ENCODE data around the gene MLYCD.

DNA sequence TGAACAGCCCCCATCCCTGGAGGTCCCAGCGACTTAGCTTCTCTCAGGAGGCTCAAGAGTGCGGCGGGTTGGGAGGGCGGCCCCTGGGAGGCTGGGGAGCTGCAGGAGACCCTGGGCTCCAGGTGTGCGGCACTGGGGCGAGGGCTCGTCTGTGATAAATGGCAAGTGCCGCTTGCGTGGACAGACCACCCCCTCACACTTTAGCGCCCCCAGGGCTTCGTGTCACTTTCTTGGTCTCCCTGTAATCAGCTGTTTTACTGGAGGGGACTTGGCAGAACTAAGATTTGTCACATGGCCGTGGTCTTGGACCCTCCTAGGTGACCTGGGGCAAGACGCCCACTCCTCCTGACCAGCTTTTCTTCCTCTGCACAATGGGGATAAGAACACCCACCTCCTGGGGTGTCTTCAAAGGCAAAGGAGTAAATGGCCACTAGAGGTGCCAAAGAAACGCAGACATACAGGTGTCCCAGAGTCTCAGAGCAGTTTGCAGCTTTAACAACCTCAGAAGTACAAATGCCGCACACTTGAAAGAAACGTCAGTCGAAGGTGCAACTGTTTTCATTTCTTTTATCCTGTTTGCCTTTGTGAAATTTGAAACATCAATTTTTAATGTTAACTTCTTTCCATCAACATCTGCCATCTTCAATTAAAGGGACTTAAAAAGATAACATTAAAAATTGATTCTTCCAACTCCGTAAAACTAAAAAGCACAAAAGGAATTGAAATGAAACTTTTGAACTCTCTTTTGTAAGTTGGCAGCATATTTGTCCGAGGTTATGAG lies 55.1 kb downstream of the MLYCD start:
- TF ChIP-seq POLR2A (IDR thresholded peaks at IDR 0.05), result no peak
- TF ChIP-seq, protein P1, sequence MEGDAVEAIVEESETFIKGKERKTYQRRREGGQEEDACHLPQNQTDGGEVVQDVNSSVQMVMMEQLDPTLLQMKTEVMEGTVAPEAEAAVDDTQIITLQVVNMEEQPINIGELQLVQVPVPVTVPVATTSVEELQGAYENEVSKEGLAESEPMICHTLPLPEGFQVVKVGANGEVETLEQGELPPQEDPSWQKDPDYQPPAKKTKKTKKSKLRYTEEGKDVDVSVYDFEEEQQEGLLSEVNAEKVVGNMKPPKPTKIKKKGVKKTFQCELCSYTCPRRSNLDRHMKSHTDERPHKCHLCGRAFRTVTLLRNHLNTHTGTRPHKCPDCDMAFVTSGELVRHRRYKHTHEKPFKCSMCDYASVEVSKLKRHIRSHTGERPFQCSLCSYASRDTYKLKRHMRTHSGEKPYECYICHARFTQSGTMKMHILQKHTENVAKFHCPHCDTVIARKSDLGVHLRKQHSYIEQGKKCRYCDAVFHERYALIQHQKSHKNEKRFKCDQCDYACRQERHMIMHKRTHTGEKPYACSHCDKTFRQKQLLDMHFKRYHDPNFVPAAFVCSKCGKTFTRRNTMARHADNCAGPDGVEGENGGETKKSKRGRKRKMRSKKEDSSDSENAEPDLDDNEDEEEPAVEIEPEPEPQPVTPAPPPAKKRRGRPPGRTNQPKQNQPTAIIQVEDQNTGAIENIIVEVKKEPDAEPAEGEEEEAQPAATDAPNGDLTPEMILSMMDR (IDR thresholded peaks at IDR 0.05), result peak in 5 of 6 experiments; percentile 16 to 52 (median 32)
- TF ChIP-seq POLR2AphosphoS5 (IDR thresholded peaks at IDR 0.05), result no peak
- TF ChIP-seq EP300 (IDR thresholded peaks at IDR 0.05), result no peak

All from upper lobe of left lung (tissue), 4 donors.